ENCODE results near the gene ZNF746.
A peak's percentile ranks its signal among the peaks of the same experiment; 100 is the strongest.
"Not testable (repeated sequence)": the region's sequence is repeated elsewhere in the genome, so short reads cannot be mapped to it uniquely, and the experiment has no call there.

Gene ZNF746

DNA sequence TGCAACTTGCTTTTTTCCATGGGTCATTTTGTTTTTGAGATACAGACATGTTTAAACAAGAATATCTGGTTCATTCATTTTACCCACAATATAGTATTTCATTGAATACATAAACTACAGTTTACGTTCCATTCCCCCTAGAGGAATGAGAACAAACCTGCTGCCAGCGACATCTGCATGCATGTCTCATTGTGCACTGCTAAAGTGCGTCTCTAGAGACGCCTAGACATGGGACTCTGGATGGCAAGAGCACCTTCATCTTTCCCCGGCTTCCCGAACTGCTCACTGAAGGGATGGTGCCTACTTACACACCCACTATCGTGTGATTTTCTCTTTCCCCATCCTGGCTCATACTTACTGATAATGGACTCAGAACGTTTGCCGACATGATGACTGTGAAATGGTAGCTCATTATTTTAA is 35.5 kb downstream of the ZNF746 start:
- H3K4me3 ChIP-seq (ENCODE audit: low read length) = no peak overlapping the region
- DNase-seq (ENCODE audit: low read depth, low spot score) = no peak

DNA sequence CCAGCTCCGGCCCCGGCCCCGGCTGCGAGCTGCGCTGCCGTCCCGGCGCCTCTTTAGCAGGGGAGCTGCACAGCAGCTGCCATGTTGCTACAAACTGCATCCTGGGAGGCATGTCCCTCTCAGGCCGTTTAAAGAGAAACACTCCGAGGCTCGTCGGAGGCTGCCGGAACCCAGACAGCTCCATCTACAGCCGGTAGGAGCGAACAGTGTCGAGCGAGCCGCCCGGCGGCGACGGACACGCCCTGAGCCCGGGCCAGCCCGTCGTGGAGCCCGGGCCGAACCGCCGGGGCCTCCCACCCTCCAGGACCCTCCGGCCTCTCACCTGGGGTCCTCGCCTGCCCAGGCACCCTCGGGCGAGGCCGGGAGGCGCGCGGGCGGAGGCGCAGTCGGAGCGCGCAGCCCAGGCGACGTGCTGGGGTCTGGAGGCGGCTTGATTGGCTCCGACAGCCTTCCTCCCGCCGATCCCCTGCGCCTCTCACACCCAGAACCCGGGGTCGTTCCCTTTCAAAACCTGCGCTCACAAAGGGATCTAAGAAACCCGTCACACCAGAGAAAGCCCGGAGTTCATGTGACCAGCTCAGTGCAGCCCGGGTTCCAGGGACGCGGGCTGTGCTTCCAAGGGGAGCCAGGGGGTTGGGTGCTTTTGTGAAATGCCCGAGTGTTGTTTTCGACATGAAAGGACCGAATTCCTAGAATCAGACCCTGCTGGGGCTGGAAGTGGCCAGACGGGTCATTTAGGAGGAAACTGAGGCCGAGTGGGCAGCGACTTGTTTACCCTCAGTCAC is 36.9 kb downstream of the ZNF746 start, which contains the start of gene ZNF777:
Gene ZNF777, minus strand, starts transcription at position 570 of the 785 bp plus-strand sequence. CDS start 5,040 bp downstream, outside the sequence.
- peak within 1 kb of the TSS; percentile 68 for H3K4me3 ChIP-seq (ENCODE audit: low read length)
- DNase-seq (ENCODE audit: low read depth, low spot score) = peak; percentile 75

GRCh38 chr7:149459540-149460452 is 37.8 kb downstream of the ZNF746 start:
- H3K4me3 ChIP-seq (ENCODE audit: low read length) = peak overlapping the region; percentile 68
- DNase-seq (ENCODE audit: low read depth, low spot score) = no peak

- no peak for DNase-seq (ENCODE audit: low read depth, low spot score)
- H3K4me3 ChIP-seq (ENCODE audit: low read length) = peak overlapping the region; percentile 38
Measured at GRCh38 chr7:149459201-149459539, 38.4 kb downstream of the ZNF746 start.

GRCh38 chr7:149458235-149458634 is 39.4 kb downstream of the ZNF746 start:
- H3K4me3 ChIP-seq (ENCODE audit: low read length) = no peak overlapping the region
- no peak for DNase-seq (ENCODE audit: low read depth, low spot score)

DNA sequence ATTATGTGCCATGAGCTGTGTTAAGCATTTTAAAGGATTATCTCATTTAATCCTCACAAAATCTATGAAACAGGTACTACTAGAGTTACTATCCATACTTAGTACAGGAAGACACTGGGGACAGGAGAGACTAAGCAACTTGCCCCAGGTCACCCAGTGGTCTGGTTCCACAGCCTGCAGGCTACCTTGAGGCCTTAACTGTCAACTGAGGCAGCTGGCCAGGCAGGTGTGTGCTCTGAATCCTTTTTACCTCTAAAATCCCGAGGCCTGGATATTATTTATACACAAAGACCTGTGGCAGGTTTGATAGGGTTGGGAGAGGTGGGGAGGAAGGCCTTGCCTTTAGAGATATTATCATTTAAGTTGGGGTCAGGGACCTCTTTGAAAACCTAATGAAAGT is 39.8 kb downstream of the ZNF746 start:
- DNase-seq (ENCODE audit: low read depth, low spot score) = no peak
- no peak overlapping the region for H3K4me3 ChIP-seq (ENCODE audit: low read length)

- no peak for DNase-seq (ENCODE audit: low read depth, low spot score)
- H3K4me3 ChIP-seq (ENCODE audit: low read length) = no peak overlapping the region
Measured at GRCh38 chr7:149456506-149457421, 40.8 kb downstream of the ZNF746 start.

- H3K4me3 ChIP-seq (ENCODE audit: low read length) = no peak overlapping the region
- no peak for DNase-seq (ENCODE audit: low read depth, low spot score)
Measured at GRCh38 chr7:149455175-149455950, 42.2 kb downstream of the ZNF746 start.

DNA sequence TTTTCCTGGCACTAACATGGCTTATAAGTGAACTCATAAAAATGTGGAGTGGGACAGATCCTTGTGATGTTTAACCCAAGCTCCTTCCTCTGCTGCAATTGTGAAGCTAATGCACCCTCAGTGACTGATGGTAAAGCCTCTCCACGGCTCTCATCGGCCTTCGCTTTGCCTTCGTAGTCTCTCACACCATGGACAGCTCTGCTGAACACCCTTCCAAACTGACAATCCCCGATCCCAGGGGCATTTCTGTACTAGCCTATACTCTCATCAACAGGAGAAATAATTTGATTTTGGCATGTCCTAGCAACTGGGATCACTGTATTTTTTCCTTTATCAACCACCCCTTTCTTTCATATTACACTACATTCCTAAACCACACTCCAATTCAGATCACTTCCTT is 42.9 kb downstream of the ZNF746 start:
- no peak overlapping the region for H3K4me3 ChIP-seq (ENCODE audit: low read length)
- DNase-seq (ENCODE audit: low read depth, low spot score) = no peak

GRCh38 chr7:149454006-149454405 is 43.6 kb downstream of the ZNF746 start:
- no peak for DNase-seq (ENCODE audit: low read depth, low spot score)
- no peak overlapping the region for H3K4me3 ChIP-seq (ENCODE audit: low read length)

DNA sequence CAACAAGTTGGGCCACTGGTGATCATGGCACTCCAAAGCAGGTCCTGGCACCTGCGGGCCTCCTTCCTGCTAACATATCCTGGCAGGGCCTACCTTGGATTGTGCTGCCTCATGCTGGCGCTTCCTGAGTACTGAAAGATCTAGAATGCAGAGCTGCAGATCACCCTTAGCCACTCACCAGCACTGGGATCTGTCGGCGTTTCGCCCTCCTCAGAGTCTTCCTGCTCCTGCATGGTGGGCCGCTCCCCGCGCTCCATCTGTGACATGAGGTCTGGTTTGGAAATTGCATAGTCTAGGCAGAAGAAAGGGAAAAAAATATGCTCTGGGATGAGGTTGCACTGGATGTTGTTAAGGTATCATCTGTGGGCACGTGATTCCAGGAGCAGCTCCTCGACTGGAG is 46.8 kb downstream of the ZNF746 start:
- DNase-seq (ENCODE audit: low read depth, low spot score) = no peak
- H3K4me3 ChIP-seq (ENCODE audit: low read length) = no peak overlapping the region

- no peak for DNase-seq (ENCODE audit: low read depth, low spot score)
- H3K4me3 ChIP-seq (ENCODE audit: low read length) = no peak overlapping the region
Measured at GRCh38 chr7:149449897-149450296, 47.7 kb downstream of the ZNF746 start.

- H3K4me3 ChIP-seq (ENCODE audit: low read length) = no peak overlapping the region
- no peak for DNase-seq (ENCODE audit: low read depth, low spot score)
Measured at GRCh38 chr7:149448961-149449360, 48.6 kb downstream of the ZNF746 start.

DNA sequence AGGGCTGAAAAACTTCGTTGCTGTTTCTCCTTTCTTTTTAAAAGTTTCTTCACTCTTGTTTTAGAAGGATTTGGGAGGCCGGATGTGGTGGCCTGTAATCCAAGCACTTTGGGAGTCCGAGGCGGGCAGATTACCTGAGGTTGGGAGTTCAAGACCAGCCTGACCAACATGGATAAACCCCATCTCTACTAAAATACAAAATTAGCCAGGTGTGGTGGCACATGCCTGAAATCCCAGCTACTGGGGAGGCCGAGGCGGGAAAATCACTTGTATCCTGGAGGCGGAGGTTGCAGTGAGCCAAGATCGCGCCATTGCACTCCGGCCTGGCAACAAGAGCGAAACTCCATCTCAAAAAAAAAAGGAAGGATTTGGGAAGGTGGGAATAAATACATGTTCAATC is 51.6 kb downstream of the ZNF746 start:
- not testable (repeated sequence) for H3K4me3 ChIP-seq (ENCODE audit: low read length); DNase-seq (ENCODE audit: low read depth, low spot score)

- DNase-seq (ENCODE audit: low read depth, low spot score) = no peak
- H3K4me3 ChIP-seq (ENCODE audit: low read length) = no peak overlapping the region
Measured at GRCh38 chr7:149444287-149444686, 53.3 kb downstream of the ZNF746 start.

- no peak overlapping the region for H3K4me3 ChIP-seq (ENCODE audit: low read length)
- DNase-seq (ENCODE audit: low read depth, low spot score) = no peak
Measured at GRCh38 chr7:149443523-149443922, 54.1 kb downstream of the ZNF746 start.

GRCh38 chr7:149442924-149443323 is 54.7 kb downstream of the ZNF746 start:
- no peak for DNase-seq (ENCODE audit: low read depth, low spot score)
- H3K4me3 ChIP-seq (ENCODE audit: low read length) = no peak overlapping the region

- H3K4me3 ChIP-seq (ENCODE audit: low read length) = no peak overlapping the region
- no peak for DNase-seq (ENCODE audit: low read depth, low spot score)
Measured at GRCh38 chr7:149440222-149440621, 57.4 kb downstream of the ZNF746 start.

Data from Jurkat, Clone E6-1 (cell line).